GM12878 (cell line): ENCODE data around the gene KLHL18. TPM values are rescaled to one million over a fixed set of nuclear protein-coding genes. Genes with fewer than 3 reads are reported as not detected.

ENCODE experiments used
- CBFB ChIP-seq: IDR thresholded peaks from 2 replicates; pipeline ENCODE4 v1.6.1; 2016; ENCODE audit warnings: antibody characterized with exemption, low read depth
- CBX3 ChIP-seq: fragments of 200-600 bp; sonication (generic); IDR thresholded peaks from 2 replicates; pipeline ENCODE4 v1.6.1; 2016; ENCODE audit warnings: low read depth, borderline replicate concordance
- CEBPB ChIP-seq, 2 experiments: fragments of 150-350 bp in 1 of 2; IDR thresholded peaks; 2 replicates each; pipeline ENCODE4 v1.6.1; 2012 to 2014; ENCODE audit warnings: low read depth in 2 of 2, low read length in 2 of 2, borderline replicate concordance in 1 of 2, inconsistent platforms in 1 of 2
- ESRRA ChIP-seq: IDR thresholded peaks from 2 replicates; pipeline ENCODE4 v1.6.1; 2012; ENCODE audit warnings: mild to moderate bottlenecking, low read length, improper control_type of control experiment
- ETV6 ChIP-seq, 2 experiments: fragments of 450-650 bp in 1 of 2; IDR thresholded peaks in 1 of 2; conservative IDR thresholded peaks in 1 of 2; 2 replicates each; pipeline ENCODE4 v1.6.1; 2014; ENCODE audit warnings: antibody characterized with exemption in 1 of 2, borderline replicate concordance in 1 of 2, low read depth in 1 of 2, mild to moderate bottlenecking in 1 of 2, moderate library complexity in 1 of 2
- FOXM1 ChIP-seq: IDR thresholded peaks from 2 replicates; pipeline ENCODE4 v1.6.1; 2012; ENCODE audit warnings: low read depth, mild to moderate bottlenecking, inconsistent platforms, low read length, moderate library complexity
- MXI1 ChIP-seq: fragments of 150-350 bp; IDR thresholded peaks from 2 replicates; pipeline ENCODE4 v1.6.1; 2011; ENCODE audit warnings: low read depth, mild to moderate bottlenecking, inconsistent platforms, low read length, improper control_type of control experiment
- MYC ChIP-seq: IDR thresholded peaks from 2 replicates; pipeline ENCODE4 v1.6.1; 2011; ENCODE audit warnings: mild to moderate bottlenecking, low read length, moderate library complexity, inconsistent platforms; ENCODE audit not compliant: insufficient read depth, insufficient replicate concordance, insufficient read length, severe bottlenecking
- NBN ChIP-seq: fragments of 450-650 bp; IDR thresholded peaks from 2 replicates; pipeline ENCODE4 v1.6.1; 2016
- NR2F1 ChIP-seq: fragments of 450-650 bp; conservative IDR thresholded peaks from 2 replicates; pipeline ENCODE4 v1.6.1; 2017; ENCODE audit warnings: mild to moderate bottlenecking
- POLR2AphosphoS5 ChIP-seq: IDR thresholded peaks from 2 replicates; pipeline ENCODE4 v1.6.1; 2011; ENCODE audit warnings: mild to moderate bottlenecking, low read length, inconsistent platforms
- RAD21 ChIP-seq: IDR thresholded peaks from 2 replicates; pipeline ENCODE4 v1.6.1; 2011; ENCODE audit warnings: mild to moderate bottlenecking, low read depth, low read length, moderate library complexity; ENCODE audit not compliant: insufficient read depth
- SIX5 ChIP-seq: IDR thresholded peaks from 2 replicates; pipeline ENCODE4 v1.6.1; 2011; ENCODE audit warnings: mild to moderate bottlenecking, low read depth, low read length, moderate library complexity; ENCODE audit not compliant: severe bottlenecking
- SMAD1 ChIP-seq: fragments of 450-650 bp; IDR thresholded peaks from 2 replicates; pipeline ENCODE4 v1.6.1; 2018; ENCODE audit warnings: mild to moderate bottlenecking, low read depth; ENCODE audit not compliant: partially characterized antibody
- SRF ChIP-seq, 2 experiments: IDR thresholded peaks; 2 replicates each; pipeline ENCODE4 v1.6.1; 2011; ENCODE audit warnings: low read depth in 2 of 2, low read length in 2 of 2, mild to moderate bottlenecking in 1 of 2, moderate library complexity in 1 of 2
- TCF3 ChIP-seq: IDR thresholded peaks from 2 replicates; pipeline ENCODE4 v1.6.1; 2012; ENCODE audit warnings: low read depth, mild to moderate bottlenecking, low read length, borderline replicate concordance; ENCODE audit not compliant: insufficient read depth
- YBX1 ChIP-seq: fragments of 450-650 bp; IDR thresholded peaks from 2 replicates; pipeline ENCODE4 v1.6.1; 2016; ENCODE audit warnings: antibody characterized with exemption
- ZBED1 ChIP-seq: IDR thresholded peaks from 2 replicates; pipeline ENCODE4 v1.6.1; 2016; ENCODE audit warnings: borderline replicate concordance
- ZNF207 ChIP-seq: fragments of 450-650 bp; IDR thresholded peaks from 2 replicates; pipeline ENCODE4 v1.6.1; 2014; ENCODE audit warnings: antibody characterized with exemption, mild to moderate bottlenecking, borderline replicate concordance
- ZNF274 ChIP-seq: IDR thresholded peaks from one replicate; pipeline ENCODE4 v1.8.0; 2011; ENCODE audit not compliant: insufficient read length, insufficient read depth
- ZZZ3 ChIP-seq: IDR thresholded peaks from 2 replicates; pipeline ENCODE4 v1.6.1; 2011; ENCODE audit warnings: low read depth; ENCODE audit not compliant: control insufficient read depth, insufficient read length
- polyA plus RNA-seq, 11 experiments: library from polyadenylated mRNA; depleted of rRNA in 4 of 11; unstranded in 6 of 11; stranded (reverse) in 5 of 11; fragments of >200 nt; fragmentation: Nextera tagmentation in 4 of 11; fragmentation: Illumina TruSeq in 1 of 11; extraction: Ambion mirVana in 4 of 11; extraction: Trizol in 1 of 11; gene quantifications; 1 replicate in 1 of 11; 2 replicates in 10 of 11; pipeline versions ENCODE4 v1.2.1 to v1.2.3, GENCODE V29; 2011 to 2016; ENCODE audit warnings: inconsistent platforms in 2 of 11, missing spikeins in 2 of 11, low read depth in 1 of 11
- total RNA-seq, 4 experiments: library from RNA; depleted of rRNA in 3 of 4; stranded (reverse); fragments of >200 nt in 3 of 4; fragmentation: Illumina TruSeq in 1 of 4; extraction: Trizol in 1 of 4; gene quantifications; 2 replicates each; pipeline versions ENCODE4 v1.2.1 to v1.2.3, GENCODE V29; 2013 to 2021
- TF ChIP-seq, protein P1 (sequence below): IDR thresholded peaks from 2 replicates; pipeline ENCODE4 v1.6.1; 2012; ENCODE audit warnings: mild to moderate bottlenecking, low read depth, low read length
- TF ChIP-seq, protein P2 (sequence below): fragments of 150-350 bp; IDR thresholded peaks from 2 replicates; pipeline ENCODE4 v1.6.1; 2016; ENCODE audit warnings: low read depth, low read length

The KLHL18 gene
- total and polyA plus RNA-seq, 10 of the 15 experiments (the other 5 are each of a cell fraction or from before 2014, with no cell fraction given): 24.0 to 69.8 (median 51.7) TPM

- TF ChIP-seq, protein P1, sequence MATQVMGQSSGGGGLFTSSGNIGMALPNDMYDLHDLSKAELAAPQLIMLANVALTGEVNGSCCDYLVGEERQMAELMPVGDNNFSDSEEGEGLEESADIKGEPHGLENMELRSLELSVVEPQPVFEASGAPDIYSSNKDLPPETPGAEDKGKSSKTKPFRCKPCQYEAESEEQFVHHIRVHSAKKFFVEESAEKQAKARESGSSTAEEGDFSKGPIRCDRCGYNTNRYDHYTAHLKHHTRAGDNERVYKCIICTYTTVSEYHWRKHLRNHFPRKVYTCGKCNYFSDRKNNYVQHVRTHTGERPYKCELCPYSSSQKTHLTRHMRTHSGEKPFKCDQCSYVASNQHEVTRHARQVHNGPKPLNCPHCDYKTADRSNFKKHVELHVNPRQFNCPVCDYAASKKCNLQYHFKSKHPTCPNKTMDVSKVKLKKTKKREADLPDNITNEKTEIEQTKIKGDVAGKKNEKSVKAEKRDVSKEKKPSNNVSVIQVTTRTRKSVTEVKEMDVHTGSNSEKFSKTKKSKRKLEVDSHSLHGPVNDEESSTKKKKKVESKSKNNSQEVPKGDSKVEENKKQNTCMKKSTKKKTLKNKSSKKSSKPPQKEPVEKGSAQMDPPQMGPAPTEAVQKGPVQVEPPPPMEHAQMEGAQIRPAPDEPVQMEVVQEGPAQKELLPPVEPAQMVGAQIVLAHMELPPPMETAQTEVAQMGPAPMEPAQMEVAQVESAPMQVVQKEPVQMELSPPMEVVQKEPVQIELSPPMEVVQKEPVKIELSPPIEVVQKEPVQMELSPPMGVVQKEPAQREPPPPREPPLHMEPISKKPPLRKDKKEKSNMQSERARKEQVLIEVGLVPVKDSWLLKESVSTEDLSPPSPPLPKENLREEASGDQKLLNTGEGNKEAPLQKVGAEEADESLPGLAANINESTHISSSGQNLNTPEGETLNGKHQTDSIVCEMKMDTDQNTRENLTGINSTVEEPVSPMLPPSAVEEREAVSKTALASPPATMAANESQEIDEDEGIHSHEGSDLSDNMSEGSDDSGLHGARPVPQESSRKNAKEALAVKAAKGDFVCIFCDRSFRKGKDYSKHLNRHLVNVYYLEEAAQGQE: no peak
- 0 out of 2 replicates have a peak, but pooled peaks have one; percentile 24 for TF ChIP-seq FOXM1
- TF ChIP-seq ZBED1: no peak
- TF ChIP-seq ZNF274: no peak
- TF ChIP-seq RAD21: 0 out of 2 replicates have a peak, but pooled peaks have one; percentile 3
- TF ChIP-seq CEBPB (IDR thresholded peaks at IDR 0.05; ENCODE audit: borderline replicate concordance in 1 of 2, low read depth in 2 of 2, low read length in 2 of 2): no peak; a peak in 1 of 4 replicates
- no peak for TF ChIP-seq NR2F1
- no peak for TF ChIP-seq ZNF207
- no peak for TF ChIP-seq TCF3
- no peak for TF ChIP-seq MYC
- TF ChIP-seq POLR2AphosphoS5: no peak
- no peak for TF ChIP-seq SMAD1
- TF ChIP-seq SRF (IDR thresholded peaks at IDR 0.05; ENCODE audit: low read depth in 2 of 2, low read length in 2 of 2): no peak
- no peak for TF ChIP-seq ESRRA
- TF ChIP-seq YBX1: no peak
- no peak for TF ChIP-seq SIX5
- no peak for TF ChIP-seq CBX3
- TF ChIP-seq MXI1: no peak
- TF ChIP-seq NBN: no peak
- TF ChIP-seq ETV6 (conservative IDR thresholded peaks at IDR 0.05 in 1 of 2, IDR thresholded peaks at IDR 0.05 in 1 of 2; ENCODE audit: borderline replicate concordance in 1 of 2, low read depth in 1 of 2): no peak
- no peak for TF ChIP-seq ZZZ3
- TF ChIP-seq, protein P2, sequence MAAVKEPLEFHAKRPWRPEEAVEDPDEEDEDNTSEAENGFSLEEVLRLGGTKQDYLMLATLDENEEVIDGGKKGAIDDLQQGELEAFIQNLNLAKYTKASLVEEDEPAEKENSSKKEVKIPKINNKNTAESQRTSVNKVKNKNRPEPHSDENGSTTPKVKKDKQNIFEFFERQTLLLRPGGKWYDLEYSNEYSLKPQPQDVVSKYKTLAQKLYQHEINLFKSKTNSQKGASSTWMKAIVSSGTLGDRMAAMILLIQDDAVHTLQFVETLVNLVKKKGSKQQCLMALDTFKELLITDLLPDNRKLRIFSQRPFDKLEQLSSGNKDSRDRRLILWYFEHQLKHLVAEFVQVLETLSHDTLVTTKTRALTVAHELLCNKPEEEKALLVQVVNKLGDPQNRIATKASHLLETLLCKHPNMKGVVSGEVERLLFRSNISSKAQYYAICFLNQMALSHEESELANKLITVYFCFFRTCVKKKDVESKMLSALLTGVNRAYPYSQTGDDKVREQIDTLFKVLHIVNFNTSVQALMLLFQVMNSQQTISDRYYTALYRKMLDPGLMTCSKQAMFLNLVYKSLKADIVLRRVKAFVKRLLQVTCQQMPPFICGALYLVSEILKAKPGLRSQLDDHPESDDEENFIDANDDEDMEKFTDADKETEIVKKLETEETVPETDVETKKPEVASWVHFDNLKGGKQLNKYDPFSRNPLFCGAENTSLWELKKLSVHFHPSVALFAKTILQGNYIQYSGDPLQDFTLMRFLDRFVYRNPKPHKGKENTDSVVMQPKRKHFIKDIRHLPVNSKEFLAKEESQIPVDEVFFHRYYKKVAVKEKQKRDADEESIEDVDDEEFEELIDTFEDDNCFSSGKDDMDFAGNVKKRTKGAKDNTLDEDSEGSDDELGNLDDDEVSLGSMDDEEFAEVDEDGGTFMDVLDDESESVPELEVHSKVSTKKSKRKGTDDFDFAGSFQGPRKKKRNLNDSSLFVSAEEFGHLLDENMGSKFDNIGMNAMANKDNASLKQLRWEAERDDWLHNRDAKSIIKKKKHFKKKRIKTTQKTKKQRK: no peak
- peak; percentile 58; the same call in 1 of the 2 replicates for TF ChIP-seq CBFB
- TF ChIP-seq, all 136 proteins: peak for 14
Measured at GRCh38 chr3:47266709-47267489, 15.8 kb upstream of the KLHL18 start (continued).
